HG02678 (cell line): Measurements from ENCODE around the gene PRR33.
A peak's percentile ranks its signal among the peaks of the same experiment; 100 is the strongest.
"Not testable (repeated sequence)": the region's sequence is repeated elsewhere in the genome, so short reads cannot be mapped to it uniquely, and the experiment has no call there.

Experiments
- ATAC-seq: cut with Tn5 transposase; IDR thresholded peaks from one replicate; pipeline ENCODE4 v1.9.1; 2021; ENCODE audit warnings: mild to moderate bottlenecking, moderate library complexity; ENCODE audit not compliant: unreplicated experiment

Gene PRR33

DNA sequence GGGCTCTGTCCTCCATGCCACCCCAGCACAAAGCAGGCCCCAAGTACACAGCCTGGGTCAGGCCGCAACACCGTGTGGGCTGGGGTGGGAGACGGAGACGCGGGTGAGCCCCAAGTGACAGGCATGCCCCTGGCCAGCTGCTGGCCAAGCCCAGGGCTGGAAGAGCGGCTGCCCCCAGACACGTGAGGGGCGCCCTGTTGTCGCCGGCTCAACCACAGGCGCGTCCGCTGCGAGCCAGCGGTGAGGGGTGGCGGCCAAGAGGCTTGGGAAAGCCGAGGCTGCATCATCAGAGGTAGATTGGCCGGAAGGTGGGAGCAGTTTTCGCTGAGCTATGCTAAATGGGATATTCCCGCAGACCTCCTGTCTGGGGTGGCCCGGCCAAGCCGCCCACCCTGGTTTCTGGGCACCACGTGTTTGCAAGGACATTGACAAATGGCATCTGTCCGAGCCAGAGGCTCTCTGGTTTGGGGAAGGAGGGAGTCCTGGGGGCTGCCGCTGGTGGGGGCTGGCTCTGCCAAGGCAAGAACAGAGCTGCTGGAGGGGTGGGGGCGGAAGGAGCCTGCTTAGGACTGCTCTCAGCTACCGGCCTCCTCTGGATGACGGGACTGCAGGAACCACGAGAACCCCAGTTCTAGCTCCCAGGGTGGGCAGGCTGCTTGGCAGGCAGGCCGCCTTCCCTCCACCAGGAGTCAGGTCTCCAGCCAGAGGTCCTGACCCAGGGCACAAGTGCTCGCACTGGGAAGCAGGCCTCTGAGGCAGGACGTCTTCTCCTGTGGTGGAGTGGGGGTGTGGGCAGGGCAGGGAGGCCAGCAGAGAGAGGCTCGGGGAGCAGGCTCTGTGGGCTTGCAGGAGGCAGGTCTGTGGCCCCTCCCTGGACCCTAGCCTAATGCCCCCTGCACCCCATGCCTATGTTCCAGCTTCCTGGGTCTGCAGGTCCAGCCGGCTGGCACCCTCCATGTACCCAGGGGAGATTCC is 552 bp downstream of the PRR33 start:
- ATAC-seq, result no peak

GRCh38 chr11:1889941-1890855 is 1.5 kb downstream of the PRR33 start:
- ATAC-seq, result no peak

DNA sequence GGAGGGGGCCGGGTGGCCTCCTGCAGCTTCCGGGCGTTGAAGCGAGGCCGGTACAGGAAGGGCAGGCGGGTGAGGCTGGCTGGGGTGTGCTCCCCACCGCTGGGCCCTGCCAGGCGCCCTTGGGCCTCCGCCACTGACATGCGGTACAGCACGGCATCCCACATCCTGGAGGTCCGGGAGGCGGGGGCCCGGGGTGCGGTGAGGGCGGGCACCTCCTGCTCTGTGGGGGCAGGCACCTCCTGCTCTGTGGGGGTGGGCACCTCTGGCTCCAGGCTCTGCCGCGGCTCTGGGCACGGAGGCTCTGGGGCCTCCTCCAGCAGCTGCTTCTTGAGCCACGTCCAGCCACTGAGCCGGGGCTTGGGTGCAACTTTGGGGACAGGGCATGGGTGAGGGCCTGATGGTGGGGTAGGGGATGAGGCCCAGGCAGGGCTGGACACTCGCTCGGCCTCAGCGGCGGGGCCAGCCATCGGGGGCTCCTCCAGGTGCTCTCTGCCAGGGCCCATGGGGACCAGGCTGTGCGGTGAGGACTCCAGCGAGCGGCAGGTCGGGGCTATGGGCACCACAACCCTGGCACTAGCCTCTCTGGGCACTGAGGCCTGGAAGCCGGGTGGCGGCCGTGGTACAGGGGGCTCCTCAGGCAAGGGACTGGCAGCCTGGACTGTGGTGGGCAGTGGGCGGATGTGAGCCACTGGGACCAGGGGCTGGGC is 2.3 kb downstream of the PRR33 start:
- no peak for ATAC-seq

GRCh38 chr11:1888811-1889210 is 2.9 kb downstream of the PRR33 start:
- ATAC-seq, result no peak

DNA sequence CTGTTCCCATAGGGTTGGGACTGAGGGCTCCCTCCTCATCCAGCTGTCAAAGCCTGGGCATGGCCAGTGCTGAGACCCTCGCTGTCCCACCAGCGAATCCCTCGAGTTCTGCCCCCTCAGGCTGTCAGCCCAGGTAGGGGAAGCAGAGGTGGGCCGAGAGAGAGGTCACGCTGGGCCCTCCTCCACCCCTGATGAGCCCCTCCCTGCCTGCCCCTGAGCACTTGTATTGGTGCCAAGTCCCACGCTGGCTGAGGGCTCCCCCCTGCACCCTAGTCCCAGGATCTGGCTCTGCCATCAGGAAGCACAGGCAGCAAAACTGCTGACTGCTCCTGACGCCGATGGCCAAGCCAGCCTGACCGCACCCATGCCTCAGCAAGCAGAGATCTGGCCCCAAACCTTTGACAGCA is 3.3 kb downstream of the PRR33 start:
- ATAC-seq, result no peak

DNA sequence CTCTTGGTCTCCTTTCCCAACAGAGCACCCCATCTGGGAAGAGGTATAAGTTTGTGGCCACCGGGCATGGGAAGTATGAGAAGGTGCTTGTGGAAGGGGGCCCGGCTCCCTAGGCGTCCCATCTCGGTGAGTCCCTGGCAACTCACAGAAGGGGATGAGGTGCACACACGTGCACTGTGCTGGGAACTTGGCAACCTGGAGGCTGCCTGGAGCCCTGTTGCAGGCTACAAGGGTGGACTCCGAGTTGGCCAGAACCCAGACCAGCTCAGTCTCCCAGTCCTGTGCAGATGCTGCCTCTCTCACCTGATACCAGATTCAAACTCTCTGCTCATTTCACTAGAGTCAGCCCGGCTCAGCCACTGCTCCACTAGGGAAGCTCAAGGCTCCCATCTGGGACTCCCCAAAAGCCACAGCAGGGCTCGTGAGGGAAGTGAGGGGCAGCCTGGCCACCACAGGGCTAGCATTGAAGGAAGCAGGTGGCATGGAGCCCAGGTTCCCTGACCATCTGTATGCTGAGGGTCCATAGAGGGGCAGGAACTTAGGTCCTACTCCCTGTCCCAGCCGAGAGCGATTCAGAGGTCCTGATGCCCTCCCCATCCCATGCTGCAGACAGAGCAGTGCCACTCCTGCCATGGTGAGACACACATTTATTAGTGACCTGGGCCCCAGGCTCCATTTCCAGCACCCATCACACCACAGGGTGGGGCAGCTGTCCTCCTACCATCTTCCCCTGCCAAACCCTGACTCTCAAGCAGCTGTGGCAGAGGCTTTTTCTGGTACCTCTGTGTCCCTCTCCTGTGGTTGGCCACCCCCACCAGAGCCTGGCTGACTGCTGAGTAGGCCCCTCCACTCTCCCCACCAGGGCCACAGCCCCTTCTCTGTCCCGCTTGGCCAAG is 4.0 kb downstream of the PRR33 start:
- no peak for ATAC-seq

GRCh38 chr11:1886551-1886950 is 5.1 kb downstream of the PRR33 start:
- not testable (repeated sequence) for ATAC-seq

GRCh38 chr11:1884303-1884700 is 7.4 kb downstream of the PRR33 start:
- no peak for ATAC-seq

GRCh38 chr11:1883346-1884302 is 8.1 kb downstream of the PRR33 start:
- no peak for ATAC-seq

- ATAC-seq, result peak; percentile 64
Measured at GRCh38 chr11:1882265-1883238, 9.1 kb downstream of the PRR33 start.

DNA sequence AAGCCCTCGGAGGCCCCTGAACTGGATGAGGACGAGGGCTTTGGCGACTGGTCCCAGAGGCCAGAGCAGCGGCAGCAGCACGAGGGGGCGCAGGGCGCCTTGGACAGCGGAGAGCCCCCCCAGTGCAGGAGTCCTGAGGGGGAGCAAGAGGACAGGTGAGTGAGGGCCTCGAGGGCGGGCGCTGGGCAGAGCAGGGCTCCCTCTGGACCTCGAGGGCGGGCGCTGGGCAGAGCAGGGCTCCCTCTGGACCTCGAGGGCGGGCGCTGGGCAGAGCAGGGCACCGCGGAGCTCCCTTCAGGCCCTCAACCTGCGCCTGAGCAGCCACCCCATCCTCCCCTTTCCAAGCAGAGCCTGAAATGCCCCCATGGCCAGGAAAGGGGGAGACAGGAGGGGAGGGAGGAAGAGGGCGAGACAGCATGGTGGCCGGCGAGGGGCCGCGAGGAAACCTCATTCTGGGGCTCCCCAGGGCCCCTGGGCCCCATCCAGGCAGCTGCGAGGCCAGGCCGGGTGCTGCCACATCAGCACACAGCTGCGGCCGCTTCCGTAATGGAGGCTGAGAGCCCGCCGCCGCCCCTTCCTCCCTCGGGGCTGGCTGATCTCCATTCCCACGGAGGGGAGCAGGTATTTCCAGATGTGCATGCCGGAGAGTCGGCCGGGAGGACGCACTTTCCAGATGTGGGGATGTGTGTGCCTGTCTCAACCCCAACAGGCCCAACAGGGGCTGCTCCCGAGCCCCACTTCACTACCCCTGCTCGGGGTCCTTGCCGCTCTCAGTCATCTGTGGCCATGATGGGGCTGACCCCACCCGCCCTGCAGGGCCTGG is 10.0 kb downstream of the PRR33 start:
- no peak for ATAC-seq

- no peak for ATAC-seq
Measured at GRCh38 chr11:1880746-1881441, 10.8 kb downstream of the PRR33 start.

- ATAC-seq, result no peak
Measured at GRCh38 chr11:1879941-1880720, 11.6 kb downstream of the PRR33 start.

DNA sequence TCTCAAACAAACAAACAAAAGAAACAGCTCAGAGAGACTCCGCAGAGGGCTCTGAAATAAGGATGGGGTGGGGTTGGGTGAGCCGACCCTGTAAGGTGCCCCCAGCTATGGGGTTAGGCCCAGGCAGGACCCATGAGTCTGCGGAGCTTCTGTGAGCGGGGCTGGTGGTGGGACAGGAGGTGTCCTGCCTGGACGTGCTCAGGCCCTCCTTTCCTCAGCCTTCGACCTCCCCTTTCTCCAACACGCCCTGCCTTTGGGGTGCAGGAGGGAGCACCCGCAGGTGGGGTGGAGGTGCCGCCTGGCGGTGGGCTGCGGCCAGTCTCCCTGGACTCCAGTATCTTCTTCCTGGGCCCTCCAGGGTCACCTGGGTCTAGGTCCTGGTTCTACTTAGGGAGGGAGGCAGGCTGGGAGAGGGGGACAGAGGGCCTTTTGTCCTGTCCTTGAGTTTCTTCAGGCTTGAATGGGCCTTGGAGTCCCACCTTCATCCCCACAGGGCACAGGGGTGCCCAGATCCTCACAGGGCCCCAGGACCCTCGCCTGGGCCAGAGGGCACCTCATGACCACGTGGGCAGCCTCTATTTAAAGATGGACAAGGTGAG is 12.3 kb downstream of the PRR33 start:
- no peak for ATAC-seq
